Stimulated activated CD8-positive, alpha-beta memory T cell treated with anti-CD3 and anti-CD28 coated beads, Interleukin-7, amount 100 ng/mL, for 24 hours (primary cell): ENCODE measurements around the gene TMEM54.

Source experiments
- DNase-seq: peaks from one replicate; pipeline ENCODE4 v3.0.0-alpha.2; 2020; ENCODE audit warnings: low read depth

Gene TMEM54

DNA sequence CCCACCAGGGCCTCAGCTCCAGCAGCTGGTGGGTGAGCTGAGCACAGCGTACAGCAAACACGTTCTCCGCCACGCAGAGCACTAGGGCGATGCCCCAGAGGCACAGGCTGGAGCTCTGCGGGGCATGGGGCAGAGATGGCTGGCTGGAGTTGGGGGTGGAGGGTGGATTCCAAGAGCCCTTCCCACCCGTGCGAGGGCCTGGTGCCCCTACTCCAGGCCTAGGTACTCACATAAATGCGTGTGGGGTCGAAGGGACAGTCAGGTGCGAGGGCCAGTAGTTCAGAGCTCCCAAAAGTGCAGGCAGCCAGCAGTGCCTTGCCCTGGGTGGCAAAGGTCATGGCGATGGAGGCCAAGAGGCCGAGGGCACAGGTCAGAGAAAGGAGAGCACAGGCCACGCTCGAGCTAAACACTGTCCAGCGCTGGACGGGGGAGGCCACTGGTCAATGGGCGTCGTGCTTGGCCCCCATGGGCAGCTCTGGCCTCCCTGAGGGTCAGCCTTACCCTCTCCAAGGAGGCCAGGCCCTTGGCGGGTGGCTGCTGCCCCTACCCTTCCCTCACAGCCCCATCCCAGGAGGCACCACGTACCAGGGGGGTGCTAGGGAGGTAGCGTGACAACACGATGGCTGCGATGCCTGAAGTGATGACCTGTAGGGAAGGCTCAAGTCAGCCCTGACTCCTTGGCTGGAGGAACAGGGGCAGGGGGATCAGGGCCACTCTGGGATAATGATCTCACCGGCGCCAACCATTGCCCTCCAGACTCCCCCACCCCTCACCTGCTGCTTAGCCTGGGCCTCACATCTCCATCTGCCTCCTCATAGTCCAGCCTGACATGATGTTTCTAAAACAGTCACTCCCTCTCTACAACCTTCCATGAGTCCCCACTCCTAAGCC, 5.6 kb downstream of the TMEM54 start:
- DNase-seq, result no peak

- no peak for DNase-seq
Observed at GRCh38 chr1:32894681-32895080, 6.5 kb downstream of the TMEM54 start.

DNA sequence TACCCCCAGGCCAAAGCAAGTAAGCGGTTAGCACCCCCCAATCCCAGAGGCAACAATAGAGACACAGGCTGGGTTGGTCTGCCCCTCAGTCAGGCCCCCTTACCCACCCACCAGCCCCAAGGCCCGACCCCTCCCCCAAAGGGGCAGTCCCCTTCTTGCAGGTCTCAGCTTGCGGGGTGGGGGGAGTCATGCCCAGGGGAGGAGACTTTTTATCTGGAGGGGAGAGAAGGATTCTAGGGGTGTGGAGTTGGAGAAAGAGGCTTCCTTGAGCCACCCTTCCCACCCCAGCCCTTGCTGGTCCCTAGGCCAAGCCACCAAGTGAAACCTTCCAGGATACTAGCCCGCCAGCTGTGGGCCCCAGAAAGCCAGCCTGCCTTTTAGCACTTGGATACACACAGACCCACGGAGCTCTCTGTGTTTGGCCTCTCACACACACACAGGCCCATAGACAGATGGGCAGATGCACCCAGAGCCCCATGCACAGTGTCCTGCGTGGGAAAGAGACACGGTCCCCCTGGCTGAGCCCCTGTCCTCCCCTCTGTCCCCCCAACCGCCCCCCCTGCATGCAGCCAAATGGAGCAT, 7.1 kb downstream of the TMEM54 start:
- no peak for DNase-seq

- no peak for DNase-seq
Observed at GRCh38 chr1:32893198-32894018, 7.8 kb downstream of the TMEM54 start.

DNA sequence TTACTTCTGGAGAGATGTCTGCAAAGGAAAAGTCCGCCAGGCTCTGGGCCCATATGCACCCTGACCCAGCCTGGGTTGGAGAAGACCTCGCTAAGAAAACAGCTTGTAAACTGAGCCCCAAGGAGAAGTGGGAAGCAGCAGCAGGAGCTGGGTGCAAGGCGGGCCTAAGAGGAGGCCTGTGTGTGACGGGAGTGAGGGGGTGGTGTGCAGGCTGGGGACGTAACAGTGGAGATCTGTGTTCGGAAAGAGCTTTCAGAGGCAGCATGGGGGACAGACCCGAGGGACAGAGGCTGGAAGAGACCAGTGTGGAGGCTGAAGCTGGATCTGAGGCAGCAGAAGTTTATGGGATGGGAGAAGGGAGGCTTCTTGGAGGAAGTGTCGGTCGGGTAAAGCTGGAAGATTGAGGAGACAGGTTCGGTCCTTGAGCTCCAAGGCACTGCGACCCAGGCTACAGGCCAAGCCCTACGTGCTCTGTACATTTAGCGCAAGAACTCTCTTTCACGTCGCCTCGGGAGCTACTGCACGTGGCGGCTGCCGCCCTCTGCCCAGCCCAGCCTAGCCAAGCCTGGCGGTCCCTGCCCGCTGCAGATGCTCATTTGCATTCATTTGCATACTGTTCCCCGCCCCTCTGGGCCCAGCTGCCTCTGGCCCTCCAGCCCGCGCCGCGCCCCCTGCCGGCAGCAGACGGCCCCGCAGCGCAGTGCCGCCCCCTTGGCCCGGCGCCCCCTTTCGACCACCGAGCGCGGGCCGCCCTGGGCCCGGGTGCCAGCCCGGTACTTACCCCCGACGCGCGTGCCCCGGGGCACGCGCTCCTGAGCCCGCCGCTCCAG, 8.6 kb downstream of the TMEM54 start:
- no peak for DNase-seq

DNA sequence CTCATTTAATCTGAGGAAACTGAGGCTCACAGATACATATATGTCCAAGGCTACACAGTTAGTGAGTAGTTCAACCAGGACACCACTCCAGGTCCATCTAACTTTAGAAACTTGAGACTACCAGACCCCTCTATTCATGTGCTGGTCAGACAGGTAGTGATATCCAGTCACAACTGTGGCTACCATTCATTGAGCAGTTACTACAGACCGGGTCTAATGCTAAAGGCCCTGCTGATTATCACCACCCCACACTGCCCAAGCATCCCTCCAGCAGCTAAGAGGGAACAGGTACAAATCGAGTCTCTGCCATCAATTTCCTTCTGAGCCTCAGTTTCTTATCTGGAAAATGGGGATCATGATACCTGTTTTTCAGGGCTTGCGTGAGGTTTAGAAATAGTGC, 9.6 kb downstream of the TMEM54 start:
- DNase-seq, result no peak

- no peak for DNase-seq
Observed at GRCh38 chr1:32891241-32891570, 10.0 kb downstream of the TMEM54 start.

GRCh38 chr1:32890516-32891240, 10.5 kb downstream of the TMEM54 start:
- no peak for DNase-seq

- DNase-seq, result no peak
Observed at GRCh38 chr1:32889731-32890278, 11.4 kb downstream of the TMEM54 start.

DNA sequence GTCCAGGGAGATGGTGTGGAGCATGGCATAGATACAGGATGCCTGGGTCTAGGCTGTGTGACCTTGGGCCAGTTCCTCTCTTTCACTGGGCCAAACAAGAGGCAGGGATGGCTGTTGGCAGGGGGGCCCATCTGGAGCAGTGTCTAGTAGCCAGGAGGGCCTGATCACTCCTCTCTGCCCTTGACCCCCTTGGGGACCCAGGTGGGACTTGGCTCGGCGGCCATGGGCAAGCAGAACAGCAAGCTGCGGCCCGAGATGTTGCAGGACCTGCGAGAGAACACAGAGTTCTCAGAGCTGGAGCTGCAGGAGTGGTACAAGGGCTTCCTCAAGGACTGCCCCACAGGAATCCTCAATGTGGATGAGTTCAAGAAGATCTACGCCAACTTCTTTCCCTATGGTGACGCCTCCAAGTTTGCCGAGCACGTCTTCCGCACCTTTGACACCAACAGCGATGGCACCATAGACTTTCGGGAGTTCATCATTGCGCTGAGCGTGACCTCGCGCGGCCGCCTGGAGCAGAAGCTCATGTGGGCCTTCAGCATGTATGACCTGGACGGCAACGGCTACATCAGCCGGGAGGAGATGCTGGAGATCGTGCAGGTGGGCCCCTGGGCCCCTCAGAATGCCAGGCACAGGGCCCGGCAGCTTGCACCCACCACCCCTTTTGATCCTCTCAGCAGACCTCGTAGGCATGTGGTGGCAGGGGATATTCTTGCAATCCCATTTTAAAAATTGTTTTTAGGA, 12.3 kb downstream of the TMEM54 start:
- DNase-seq, result no peak

DNA sequence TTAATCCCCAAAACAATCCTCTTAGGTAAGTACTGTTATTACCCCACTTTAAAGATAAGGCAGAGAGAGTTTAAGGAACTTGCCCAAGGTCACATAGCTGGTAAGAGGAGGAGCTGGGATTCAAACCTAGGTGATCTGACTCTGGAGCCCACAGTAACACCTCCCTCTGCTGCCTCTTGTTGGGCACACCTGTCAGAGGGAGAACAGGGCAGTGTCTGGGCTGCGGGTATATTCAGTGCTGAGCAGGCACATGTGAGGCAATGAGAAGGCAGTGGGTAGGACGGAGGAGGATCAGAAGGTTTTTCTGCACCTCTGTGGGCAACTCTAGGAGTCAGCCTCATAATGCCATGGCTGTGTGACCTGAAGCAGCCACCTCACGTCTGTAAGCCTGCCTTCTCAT, 13.1 kb downstream of the TMEM54 start:
- DNase-seq, result no peak

- no peak for DNase-seq
Observed at GRCh38 chr1:32887623-32888022, 13.6 kb downstream of the TMEM54 start.

DNA sequence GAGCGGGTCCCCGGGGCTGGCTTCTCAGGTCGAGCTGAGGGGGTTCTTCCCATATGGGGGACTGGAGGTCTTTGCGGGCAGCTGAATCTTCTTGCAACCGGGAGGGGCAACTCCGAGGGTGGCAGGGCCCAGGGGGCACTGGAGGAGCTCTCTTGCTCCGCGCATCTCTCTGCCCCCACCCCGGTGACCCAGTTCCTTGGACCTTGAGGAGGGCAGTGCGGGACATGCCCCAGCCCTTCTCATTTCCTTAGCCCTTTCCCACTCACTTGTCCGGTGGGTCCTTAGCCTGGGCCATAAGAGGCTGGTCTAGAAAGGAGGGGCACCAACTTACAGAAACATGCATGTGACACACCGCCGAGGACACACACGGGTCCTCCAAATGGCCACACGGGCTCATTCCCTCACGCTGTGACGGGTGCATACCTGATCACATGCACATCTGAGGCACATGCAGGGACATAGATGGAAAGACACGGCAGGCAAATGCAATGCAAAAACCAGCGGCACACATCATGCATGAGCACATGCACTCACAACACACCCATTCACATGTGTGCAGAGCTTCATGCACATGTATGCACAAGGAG, 14.3 kb downstream of the TMEM54 start:
- no peak for DNase-seq

GRCh38 chr1:32886004-32886827, 15.0 kb downstream of the TMEM54 start, which contains the start of gene HPCA:
TSS of gene HPCA (plus strand) at chr1:32886491. CDS start at chr1:32888899, 2,408 bp downstream.
- no peak for DNase-seq

GRCh38 chr1:32885676-32886003, 15.5 kb downstream of the TMEM54 start:
- no peak for DNase-seq

GRCh38 chr1:32884726-32885125, 16.5 kb downstream of the TMEM54 start:
- DNase-seq, result no peak

GRCh38 chr1:32884032-32884372, 17.2 kb downstream of the TMEM54 start:
- DNase-seq, result no peak

DNA sequence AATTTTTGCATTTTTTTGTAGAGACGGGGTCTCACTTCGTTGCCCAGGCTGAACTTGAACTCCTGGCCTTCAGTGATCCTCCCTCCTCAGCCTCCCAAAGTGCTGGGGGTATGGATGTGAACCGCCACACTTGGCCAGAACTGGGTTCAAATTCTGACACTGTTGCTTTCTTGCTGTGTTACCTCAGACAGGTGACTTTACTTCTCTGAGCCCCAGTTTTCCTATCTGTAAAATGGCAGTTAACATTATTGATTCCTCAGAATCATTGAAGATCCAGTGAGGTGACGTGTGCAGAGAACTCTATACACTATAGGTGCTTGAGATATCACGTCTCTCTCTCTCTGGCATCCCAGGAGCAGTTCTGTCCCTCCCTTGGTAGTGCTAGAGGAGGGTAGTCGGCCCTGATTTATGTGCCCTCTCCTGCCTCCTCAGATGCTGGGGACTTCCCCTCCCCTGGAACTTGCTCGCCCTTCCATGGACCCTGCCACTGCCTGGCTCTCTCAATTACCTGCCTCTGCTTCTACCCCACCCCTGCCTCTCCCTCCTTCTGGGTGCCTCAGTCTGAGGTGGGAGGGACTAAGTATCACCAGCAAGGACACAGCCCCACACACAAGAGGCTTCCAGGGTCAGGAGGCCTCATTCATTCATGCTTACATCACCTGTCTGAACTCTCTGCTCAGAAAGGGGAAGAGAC, 17.7 kb downstream of the TMEM54 start:
- no peak for DNase-seq
